H9 (cell line): Measurements from ENCODE around the gene NHERF1. TPM values are rescaled to one million over a fixed set of nuclear protein-coding genes. Genes with fewer than 3 reads are reported as not detected.

Experiments used
- DNase-seq: peaks from one replicate; pipeline ENCODE4 v3.0.0-alpha.2; 2017
- H2AFZ ChIP-seq: one replicate; pipeline ENCODE4 v1.6.1; 2013; ENCODE audit warnings: mild to moderate bottlenecking, low read length, control low read depth, moderate library complexity
- H2AK5ac ChIP-seq: 2 replicates; pipeline ENCODE4 v1.6.1; 2013; ENCODE audit warnings: low read length, control low read depth, mixed read lengths; ENCODE audit not compliant: insufficient read length
- H2BK120ac ChIP-seq: one replicate; pipeline ENCODE4 v1.6.1; 2013; ENCODE audit warnings: low read depth, mild to moderate bottlenecking, low read length, control low read depth, inconsistent platforms; ENCODE audit not compliant: poor library complexity, severe bottlenecking
- H2BK12ac ChIP-seq: 2 replicates; pipeline ENCODE4 v1.6.1; 2013; ENCODE audit warnings: low read length, control low read depth, mixed read lengths, low read depth; ENCODE audit not compliant: insufficient read length
- H2BK15ac ChIP-seq: 2 replicates; pipeline ENCODE4 v1.6.1; 2013; ENCODE audit warnings: low read depth, low read length, control low read depth
- H2BK20ac ChIP-seq: one replicate; pipeline ENCODE4 v1.6.1; 2013; ENCODE audit warnings: low read depth, mild to moderate bottlenecking, low read length, control low read depth, inconsistent platforms; ENCODE audit not compliant: poor library complexity, severe bottlenecking
- H2BK5ac ChIP-seq: 2 replicates; pipeline ENCODE4 v1.6.1; 2013; ENCODE audit warnings: low read length, control low read depth, mixed read lengths; ENCODE audit not compliant: insufficient read length
- H3K14ac ChIP-seq: 2 replicates; pipeline ENCODE4 v1.6.1; 2013; ENCODE audit warnings: low read length, control low read depth; ENCODE audit not compliant: insufficient read depth
- H3K18ac ChIP-seq: 2 replicates; pipeline ENCODE4 v1.6.1; 2013; ENCODE audit warnings: low read depth, mild to moderate bottlenecking, mixed read lengths, low read length, control low read depth; ENCODE audit not compliant: insufficient read length
- H3K23ac ChIP-seq: 2 replicates; pipeline ENCODE4 v1.6.1; 2013; ENCODE audit warnings: low read length, control low read depth, mixed read lengths, low read depth; ENCODE audit not compliant: insufficient read length
- H3K23me2 ChIP-seq: 2 replicates; pipeline ENCODE4 v1.6.1; 2013; ENCODE audit warnings: low read depth, mild to moderate bottlenecking, mixed read lengths, low read length, control low read depth; ENCODE audit not compliant: insufficient read length, poor library complexity, severe bottlenecking
- H3K27ac ChIP-seq: 2 replicates; pipeline ENCODE4 v1.5.1; 2013; ENCODE audit warnings: low read length, control low read depth, mixed read lengths, low read depth; ENCODE audit not compliant: insufficient read length
- H3K27me3 ChIP-seq: 2 replicates; pipeline ENCODE4 v1.6.1; 2013; ENCODE audit warnings: low read length, control low read depth, inconsistent platforms; ENCODE audit not compliant: insufficient read depth
- H3K4ac ChIP-seq: 2 replicates; pipeline ENCODE4 v1.6.1; 2013; ENCODE audit warnings: low read depth, mild to moderate bottlenecking, control low read depth, inconsistent platforms, low read length, moderate library complexity
- H3K4me1 ChIP-seq: 2 replicates; pipeline ENCODE4 v1.6.1; 2013; ENCODE audit warnings: low read length, control low read depth, inconsistent platforms; ENCODE audit not compliant: insufficient read depth
- H3K4me2 ChIP-seq: 2 replicates; pipeline ENCODE4 v1.6.1; 2013; ENCODE audit warnings: low read length, control low read depth, mixed read lengths; ENCODE audit not compliant: insufficient read length, insufficient read depth
- H3K56ac ChIP-seq: 2 replicates; pipeline ENCODE4 v1.6.1; 2013; ENCODE audit warnings: low read depth, mild to moderate bottlenecking, mixed read lengths, low read length, control low read depth; ENCODE audit not compliant: insufficient read length
- H3K79me1 ChIP-seq: 2 replicates; pipeline ENCODE4 v1.6.1; 2013; ENCODE audit warnings: low read depth, mild to moderate bottlenecking, moderate library complexity, low read length, control low read depth, inconsistent platforms; ENCODE audit not compliant: insufficient read depth, poor library complexity, severe bottlenecking
- H3K79me2 ChIP-seq: 2 replicates; pipeline ENCODE4 v1.6.1; 2013; ENCODE audit warnings: low read length, control low read depth, inconsistent platforms; ENCODE audit not compliant: insufficient read depth
- H3K9ac ChIP-seq: 2 replicates; pipeline ENCODE4 v1.6.1; 2013; ENCODE audit warnings: low read length, control low read depth, mixed read lengths; ENCODE audit not compliant: insufficient read length; ENCODE audit errors: extremely low read depth
- H3K9me3 ChIP-seq: one replicate; pipeline ENCODE4 v1.6.1; 2013; ENCODE audit warnings: low read depth, low read length, inconsistent platforms; ENCODE audit not compliant: control insufficient read depth
- H3T11ph ChIP-seq: one replicate; pipeline ENCODE4 v1.6.1; 2013; ENCODE audit warnings: mild to moderate bottlenecking, low read length, control low read depth, inconsistent platforms
- H4K20me1 ChIP-seq: one replicate; pipeline ENCODE4 v1.6.1; 2013; ENCODE audit not compliant: control insufficient read depth, insufficient read length, insufficient read depth
- H4K5ac ChIP-seq: 2 replicates; pipeline ENCODE4 v1.6.1; 2013; ENCODE audit warnings: low read depth, mild to moderate bottlenecking, mixed read lengths, low read length, control low read depth; ENCODE audit not compliant: insufficient read length
- H4K8ac ChIP-seq: replicated peaks from 2 replicates; pipeline ENCODE4 v1.6.1; 2013; ENCODE audit warnings: low read length, control low read depth, mixed read lengths, low read depth; ENCODE audit not compliant: insufficient read length
- H4K91ac ChIP-seq: 2 replicates; pipeline ENCODE4 v1.6.1; 2013; ENCODE audit warnings: low read depth, mild to moderate bottlenecking, moderate library complexity, mixed read lengths, low read length, control low read depth; ENCODE audit not compliant: insufficient read length
- H3K27ac Mint-ChIP-seq, 3 experiments: 2 replicates in 2 of 3; 3 replicates in 1 of 3; pipeline ENCODE4 v1.8.0; 2020 to 2021; ENCODE audit warnings: mixed read lengths in 3 of 3, mild to moderate bottlenecking in 1 of 3, moderate library complexity in 1 of 3
- H3K27me3 Mint-ChIP-seq: 2 replicates; pipeline ENCODE4 v1.8.0; 2021; ENCODE audit warnings: low read depth, mild to moderate bottlenecking, moderate library complexity, mixed read lengths
- H3K36me3 Mint-ChIP-seq, 3 experiments: 2 replicates in 2 of 3; 3 replicates in 1 of 3; pipeline ENCODE4 v1.8.0; 2020 to 2021; ENCODE audit warnings: low read depth in 3 of 3, mixed read lengths in 3 of 3; ENCODE audit not compliant: insufficient read depth in 1 of 3
- H3K4me1 Mint-ChIP-seq, 2 experiments: 2 replicates each; pipeline ENCODE4 v1.8.0; 2020; ENCODE audit warnings: mixed read lengths in 2 of 2
- H3K4me3 Mint-ChIP-seq, 2 experiments: 2 replicates in 1 of 2; 3 replicates in 1 of 2; pipeline ENCODE4 v1.8.0; 2020 to 2021; ENCODE audit warnings: mild to moderate bottlenecking in 2 of 2, mixed read lengths in 2 of 2, moderate library complexity in 1 of 2
- H3K9me3 Mint-ChIP-seq, 2 experiments: 2 replicates in 1 of 2; 3 replicates in 1 of 2; pipeline ENCODE4 v1.8.0; 2020; ENCODE audit warnings: mild to moderate bottlenecking in 2 of 2, mixed read lengths in 2 of 2, moderate library complexity in 1 of 2
- WGBS: extraction: QIAGEN DNeasy Blood & Tissue Kit; methylation state at CpG from one replicate; pipeline ENCODE4 v1.1.7; 2013; ENCODE audit warnings: missing lambda C conversion rate, low lambda C conversion rate, mixed read lengths; ENCODE audit not compliant: insufficient read length; ENCODE audit errors: extremely low coverage; 5-methylcytosine and 5-hydroxymethylcytosine counted together
- total RNA-seq: library from RNA; stranded (reverse); gene quantifications from 2 replicates; pipeline ENCODE4 v1.2.1, GENCODE V29; 2021
- TF ChIP-seq, protein P1 (sequence below): fragments of 200-600 bp; sonication (generic); conservative IDR thresholded peaks from 3 replicates; pipeline ENCODE4 v1.8.0; 2021; ENCODE audit warnings: antibody characterized with exemption, mild to moderate bottlenecking

The NHERF1 gene
- total RNA-seq, 1 experiment from 2014 or later = 74.4 TPM

DNA sequence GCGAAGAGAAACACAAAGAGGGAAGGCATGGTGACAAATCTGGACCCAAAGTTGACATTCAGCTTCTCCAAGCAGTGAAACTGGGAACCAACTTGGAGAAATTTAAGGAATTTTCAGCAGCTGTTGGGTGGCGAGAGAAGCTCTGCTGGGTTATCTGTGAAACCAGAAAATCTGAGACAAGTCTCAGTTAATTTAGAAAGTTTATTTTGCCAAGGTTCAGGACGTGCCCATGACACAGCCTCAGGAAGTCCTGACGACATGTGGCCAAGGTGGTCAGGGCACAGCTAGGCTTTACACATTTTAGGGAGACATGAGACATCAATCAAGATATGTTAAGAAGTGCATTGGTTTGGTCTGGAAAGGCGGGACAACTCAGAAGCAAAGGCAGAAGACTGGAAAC is 24.5 kb upstream of the NHERF1 start:
- no peak overlapping the region for H3K14ac ChIP-seq
- no peak overlapping the region for H4K91ac ChIP-seq
- no peaks in the 10 kb centered on the region for H3K27me3 ChIP-seq
- no peaks in the 10 kb centered on the region for H3K9me3 Mint-ChIP-seq
- H3K23ac ChIP-seq = no peak overlapping the region
- no peaks in the 10 kb centered on the region for H3K9me3 ChIP-seq
- H4K8ac ChIP-seq = no peak overlapping the region
- H4K20me1 ChIP-seq = no peaks in the 10 kb centered on the region
- no peaks in the 10 kb centered on the region for H3K4me1 ChIP-seq
- H3K4me3 Mint-ChIP-seq = no peak overlapping the region
- no peak overlapping the region for H2BK20ac ChIP-seq
- H3K27ac Mint-ChIP-seq = no peak overlapping the region
- no peaks in the 10 kb centered on the region for H3K36me3 Mint-ChIP-seq
- peaks cover 43% of the 10 kb centered on the region for H3K27me3 Mint-ChIP-seq
- no peak overlapping the region for H2AK5ac ChIP-seq
- no peak overlapping the region for H3K4me2 ChIP-seq
- no peaks in the 10 kb centered on the region for H3K4me1 Mint-ChIP-seq
- no peak overlapping the region for H2BK120ac ChIP-seq
- H3K9ac ChIP-seq = no peak overlapping the region
- no peak overlapping the region for H3K18ac ChIP-seq
- no peaks in the 10 kb centered on the region for H3K79me2 ChIP-seq
- H2BK12ac ChIP-seq = no peak overlapping the region
- H2AFZ ChIP-seq = no peak overlapping the region
- no peak overlapping the region for H3T11ph ChIP-seq
- no peak overlapping the region for H2BK5ac ChIP-seq
- H3K79me1 ChIP-seq = no peaks in the 10 kb centered on the region
- DNase-seq = no peak
- H2BK15ac ChIP-seq = no peak overlapping the region
- H3K23me2 ChIP-seq = no peaks in the 10 kb centered on the region
- WGBS = no CpG with 5 or more reads among the region's 5 CpGs
- TF ChIP-seq, protein P1, sequence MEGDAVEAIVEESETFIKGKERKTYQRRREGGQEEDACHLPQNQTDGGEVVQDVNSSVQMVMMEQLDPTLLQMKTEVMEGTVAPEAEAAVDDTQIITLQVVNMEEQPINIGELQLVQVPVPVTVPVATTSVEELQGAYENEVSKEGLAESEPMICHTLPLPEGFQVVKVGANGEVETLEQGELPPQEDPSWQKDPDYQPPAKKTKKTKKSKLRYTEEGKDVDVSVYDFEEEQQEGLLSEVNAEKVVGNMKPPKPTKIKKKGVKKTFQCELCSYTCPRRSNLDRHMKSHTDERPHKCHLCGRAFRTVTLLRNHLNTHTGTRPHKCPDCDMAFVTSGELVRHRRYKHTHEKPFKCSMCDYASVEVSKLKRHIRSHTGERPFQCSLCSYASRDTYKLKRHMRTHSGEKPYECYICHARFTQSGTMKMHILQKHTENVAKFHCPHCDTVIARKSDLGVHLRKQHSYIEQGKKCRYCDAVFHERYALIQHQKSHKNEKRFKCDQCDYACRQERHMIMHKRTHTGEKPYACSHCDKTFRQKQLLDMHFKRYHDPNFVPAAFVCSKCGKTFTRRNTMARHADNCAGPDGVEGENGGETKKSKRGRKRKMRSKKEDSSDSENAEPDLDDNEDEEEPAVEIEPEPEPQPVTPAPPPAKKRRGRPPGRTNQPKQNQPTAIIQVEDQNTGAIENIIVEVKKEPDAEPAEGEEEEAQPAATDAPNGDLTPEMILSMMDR = no peak
- H3K27ac ChIP-seq = no peak overlapping the region
- no peak overlapping the region for H3K56ac ChIP-seq
- H4K5ac ChIP-seq = no peak overlapping the region
- H3K4ac ChIP-seq = no peak overlapping the region
